ENCODE results near the gene MLH3. TPM values are rescaled to one million over a fixed set of nuclear protein-coding genes. Genes with fewer than 3 reads are reported as not detected.

Gene MLH3
- total and polyA plus RNA-seq, 2 donors (not counting 3 experiments of a cell fraction or from before 2014, with no cell fraction given), result 4.8 to 16.5 TPM

DNA sequence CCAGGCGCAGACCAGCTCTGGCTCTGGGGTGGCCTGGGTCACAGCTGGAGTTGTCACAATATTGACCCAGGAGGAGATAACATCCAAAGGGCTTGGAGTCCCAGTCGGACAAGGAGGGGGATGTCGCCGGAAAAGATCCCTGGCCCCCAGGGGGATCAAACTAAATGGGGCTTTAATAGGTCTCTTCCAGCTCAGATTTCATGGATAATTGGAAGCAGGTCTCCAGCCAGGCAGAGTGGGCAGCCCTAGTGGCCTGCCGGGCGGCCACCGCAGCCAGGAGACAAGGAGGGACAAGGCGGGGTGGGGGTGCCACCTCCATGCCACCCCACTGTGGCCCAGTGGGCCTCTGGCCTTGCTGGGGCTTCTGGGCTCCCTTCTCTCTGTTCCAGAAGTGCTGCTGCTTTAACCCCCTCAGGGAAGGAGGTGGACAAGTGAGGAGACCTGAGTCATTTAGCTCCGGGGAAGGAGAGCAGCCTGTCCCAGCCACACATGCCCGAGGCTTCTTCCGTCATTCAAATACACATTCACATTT, 72.8 kb downstream of the MLH3 start:
- CTCF ChIA-PET, result interaction anchor here (1.2 to 3.4 kb wide), 2 partner anchors 9 to 44 kb away, joined by 3 to 20 read pairs; no protein-coding TSS in a partner anchor

More for the DNA sequence above, 72.8 kb downstream of the MLH3 start:
- peaks cover 55% of the 10 kb centered on the region for H3K4me1 ChIP-seq (ENCODE audit: control insufficient read depth, extremely low read depth, insufficient read depth, low read length)
- H3K9ac ChIP-seq (replicated peaks; ENCODE audit: extremely low read depth, insufficient read depth, low read length), result no peak overlapping the region
- BruUV-seq (replicated peaks), result no TSS peak
- no peak overlapping the region for H3K4me3 ChIP-seq (replicated peaks in 1 of 3; ENCODE audit: insufficient read depth in 1 of 3, low read depth in 1 of 3, low read length in 3 of 3)
- no peaks in the 10 kb centered on the region for H3K27me3 ChIP-seq (ENCODE audit: control insufficient read depth in 2 of 2, insufficient read depth in 2 of 2, low read length in 2 of 2)
- POLR2A ChIA-PET, result no interaction called here
- H2AFZ ChIP-seq (ENCODE audit: low read depth, low read length), result no peak overlapping the region
- DNase-seq (ENCODE audit: low read depth, low spot score), result no peak
- no peak overlapping the region for H3K4me2 ChIP-seq (ENCODE audit: insufficient read depth, low read length)
- dilution Hi-C loops (cut with MboI; ENCODE audit: extremely low pct_ligation_motif_present, low sequenced_read_pairs), result no loop called here
- FAIRE-seq, result no peak
- no peaks in the 10 kb centered on the region for H3K9me1 ChIP-seq (replicated peaks; ENCODE audit: control insufficient read depth, extremely low read depth, insufficient read depth, low read length)
- intact Hi-C loops (cut with micrococcal nuclease), result no loop called here
- TF ChIP-seq MYC (IDR thresholded peaks at IDR 0.05; ENCODE audit: low read depth, low read length) (no peak), JUN (IDR thresholded peaks at IDR 0.05; ENCODE audit: borderline replicate concordance, insufficient read depth, insufficient read length, low read depth) (no peak), POLR2AphosphoS5 (IDR thresholded peaks at IDR 0.05; ENCODE audit: insufficient read depth, low read depth, low read length) (no peak), MAX (IDR thresholded peaks at IDR 0.05; ENCODE audit: insufficient read depth, insufficient read length) (no peak), GATA2 (IDR thresholded peaks at IDR 0.05; ENCODE audit: insufficient read depth, insufficient read length, low read depth, low read length) (no peak), EZH2 (IDR thresholded peaks at IDR 0.05; ENCODE audit: borderline replicate concordance, low read depth, low read length, severe bottlenecking) (no peak), FOS (IDR thresholded peaks at IDR 0.05; ENCODE audit: borderline replicate concordance, insufficient read depth, low read length) (no peak), POLR2A (IDR thresholded peaks at IDR 0.05; ENCODE audit: low read depth, low read length) (no peak), CTCF (IDR thresholded peaks at IDR 0.05; ENCODE audit: extremely low read depth in 1 of 2, insufficient read depth in 1 of 2, low read depth in 1 of 2, low read length in 2 of 2) (no peak)
- no peaks in the 10 kb centered on the region for H3K9me3 ChIP-seq (replicated peaks; ENCODE audit: control insufficient read depth, insufficient read depth, low read length)
- H3K79me2 ChIP-seq (ENCODE audit: control insufficient read depth, insufficient read depth, low read length), result no peaks in the 10 kb centered on the region
- H4K20me1 ChIP-seq (replicated peaks; ENCODE audit: control insufficient read depth, extremely low read depth, insufficient read depth, low read length), result no peaks in the 10 kb centered on the region
- H3K27ac ChIP-seq (ENCODE audit: insufficient read depth, low read depth, low read length), result no peak overlapping the region
- H3K36me3 ChIP-seq (ENCODE audit: control insufficient read depth in 2 of 2, extremely low read depth in 1 of 2, insufficient read depth in 2 of 2, low read length in 2 of 2), result no peaks in the 10 kb centered on the region

Data from endothelial cell of umbilical vein (primary cell).